Measurements from ENCODE around the gene STKLD1.

The STKLD1 gene

DNA sequence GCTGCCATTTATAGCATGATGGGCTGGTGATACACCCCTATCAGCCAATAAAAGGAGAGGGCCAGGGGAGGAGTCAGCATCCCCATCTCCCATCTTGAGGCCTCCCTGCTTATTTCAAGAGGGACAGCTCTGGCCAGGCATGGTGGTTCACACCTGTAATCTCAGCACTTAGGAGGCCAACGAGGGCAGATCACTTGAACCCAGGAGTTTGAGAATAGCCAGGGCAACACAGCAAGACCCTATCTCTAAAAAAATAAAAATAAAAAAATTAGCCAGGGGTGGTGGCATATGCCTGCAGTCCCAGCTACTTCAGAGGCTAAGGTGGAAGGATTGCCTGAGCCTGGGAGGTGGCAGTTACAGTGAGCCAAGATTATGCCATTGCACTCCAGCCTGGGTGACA, 31.9 kb downstream of the STKLD1 start:
- DNase-seq = no peak
- in situ Hi-C loops (cut with HindIII; ENCODE audit: low pct_ligation_motif_present, low sequenced_read_pairs) = no loop called here
- TF ChIP-seq, protein P1, sequence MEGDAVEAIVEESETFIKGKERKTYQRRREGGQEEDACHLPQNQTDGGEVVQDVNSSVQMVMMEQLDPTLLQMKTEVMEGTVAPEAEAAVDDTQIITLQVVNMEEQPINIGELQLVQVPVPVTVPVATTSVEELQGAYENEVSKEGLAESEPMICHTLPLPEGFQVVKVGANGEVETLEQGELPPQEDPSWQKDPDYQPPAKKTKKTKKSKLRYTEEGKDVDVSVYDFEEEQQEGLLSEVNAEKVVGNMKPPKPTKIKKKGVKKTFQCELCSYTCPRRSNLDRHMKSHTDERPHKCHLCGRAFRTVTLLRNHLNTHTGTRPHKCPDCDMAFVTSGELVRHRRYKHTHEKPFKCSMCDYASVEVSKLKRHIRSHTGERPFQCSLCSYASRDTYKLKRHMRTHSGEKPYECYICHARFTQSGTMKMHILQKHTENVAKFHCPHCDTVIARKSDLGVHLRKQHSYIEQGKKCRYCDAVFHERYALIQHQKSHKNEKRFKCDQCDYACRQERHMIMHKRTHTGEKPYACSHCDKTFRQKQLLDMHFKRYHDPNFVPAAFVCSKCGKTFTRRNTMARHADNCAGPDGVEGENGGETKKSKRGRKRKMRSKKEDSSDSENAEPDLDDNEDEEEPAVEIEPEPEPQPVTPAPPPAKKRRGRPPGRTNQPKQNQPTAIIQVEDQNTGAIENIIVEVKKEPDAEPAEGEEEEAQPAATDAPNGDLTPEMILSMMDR (IDR thresholded peaks at IDR 0.05; ENCODE audit: low read depth, low read length, missing control alignments) = no peak
- Histone ChIP-seq H3K27ac (no peak overlapping the region), H3K4me3 (ENCODE audit: low read depth, low read length) (no peak overlapping the region), H3K27me3 (replicated peaks) (no peaks in the 10 kb centered on the region), H3K36me3 (replicated peaks) (peaks cover 51% of the 10 kb centered on the region)

DNA sequence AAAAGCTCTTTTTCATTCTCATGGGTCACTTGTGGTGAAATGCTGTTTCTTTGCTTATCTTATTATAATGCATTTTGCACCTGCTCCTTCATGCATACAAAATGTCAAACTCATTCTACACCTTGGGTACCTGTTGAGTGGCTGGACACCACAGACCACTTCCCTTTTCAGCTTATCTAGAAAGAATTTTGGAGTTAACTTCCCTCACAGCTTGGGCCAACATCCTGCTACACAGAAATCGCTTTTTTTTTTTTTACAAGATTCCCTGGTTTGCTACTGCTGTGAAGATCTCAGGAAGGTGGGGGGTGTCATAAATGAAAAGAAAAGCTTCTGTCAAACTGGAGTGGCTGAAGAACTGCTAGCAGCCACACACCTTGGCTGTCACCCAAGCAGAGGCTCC, 39.0 kb downstream of the STKLD1 start:
- no peak for DNase-seq
- Histone ChIP-seq H3K4me3 (ENCODE audit: low read depth, low read length) (no peak overlapping the region), H3K27me3 (replicated peaks) (no peaks in the 10 kb centered on the region), H3K36me3 (replicated peaks) (peaks cover 36% of the 10 kb centered on the region), H3K27ac (no peak overlapping the region)
- TF ChIP-seq, protein P1 (IDR thresholded peaks at IDR 0.05; ENCODE audit: low read depth, low read length, missing control alignments) = no peak
- in situ Hi-C loops (cut with HindIII; ENCODE audit: low pct_ligation_motif_present, low sequenced_read_pairs) = no loop called here

DNA sequence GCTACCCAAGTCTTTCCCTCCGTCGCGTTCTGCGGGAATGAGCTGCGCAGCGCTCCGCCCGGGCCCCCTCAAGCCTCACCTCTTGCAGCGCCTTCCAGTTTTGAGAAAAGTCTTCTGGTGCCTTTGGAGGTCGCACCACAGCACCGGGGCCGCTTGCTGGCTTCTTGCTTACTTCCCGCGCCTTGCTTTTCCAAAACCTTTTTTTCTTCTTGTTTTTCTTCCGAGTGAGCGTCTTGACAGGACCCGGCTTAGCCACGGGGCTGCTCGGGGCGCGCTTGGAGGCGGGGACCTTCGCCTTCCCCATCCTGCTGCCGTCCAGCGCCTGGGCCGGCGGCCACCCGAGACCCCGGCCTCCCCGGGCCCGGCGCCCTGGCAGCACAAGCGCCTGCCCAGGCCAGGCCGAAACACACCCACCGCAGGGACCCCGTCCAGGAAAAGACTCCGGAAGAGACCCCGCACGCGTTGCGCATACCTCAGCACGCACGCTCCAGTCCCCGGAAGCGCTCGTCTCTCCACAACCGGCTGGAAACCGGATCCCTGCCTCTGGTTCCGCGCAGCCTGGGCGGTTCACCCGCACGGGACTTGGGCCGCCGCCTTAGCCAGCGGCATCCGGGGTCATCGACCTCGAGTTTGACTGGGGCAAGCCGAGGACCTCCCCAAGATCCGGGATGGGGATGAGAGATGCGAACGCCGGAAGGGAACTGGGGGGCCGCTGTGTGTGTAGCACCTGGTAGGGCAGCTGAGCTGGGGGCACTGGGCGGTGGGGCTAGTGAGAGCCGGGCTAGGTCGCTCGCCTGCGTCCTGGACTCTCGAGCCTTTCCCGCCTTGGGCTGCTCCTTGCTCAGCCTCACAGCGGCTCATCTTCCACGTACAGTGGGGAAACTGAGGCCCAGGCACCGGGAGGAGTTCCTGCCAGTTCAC, 41.6 kb downstream of the STKLD1 start, which contains the start of gene REXO4:
REXO4 (minus strand) TSS at position 470 of the 921 bp plus-strand sequence; CDS start at position 304, 166 bp downstream.
- in situ Hi-C loops (cut with HindIII; ENCODE audit: low pct_ligation_motif_present, low sequenced_read_pairs) = no loop called here
- DNase-seq = peak; percentile 69
- H3K27ac ChIP-seq = peak within 1 kb of the TSS; percentile 66
- TF ChIP-seq, protein P1 (IDR thresholded peaks at IDR 0.05; ENCODE audit: low read depth, low read length, missing control alignments) = no peak
- peaks cover 18% of the 10 kb centered on the region for H3K36me3 ChIP-seq (replicated peaks)
- no peaks in the 10 kb centered on the region for H3K27me3 ChIP-seq (replicated peaks)
- H3K4me3 ChIP-seq (ENCODE audit: low read depth, low read length) = peak within 1 kb of the TSS; percentile 84

DNA sequence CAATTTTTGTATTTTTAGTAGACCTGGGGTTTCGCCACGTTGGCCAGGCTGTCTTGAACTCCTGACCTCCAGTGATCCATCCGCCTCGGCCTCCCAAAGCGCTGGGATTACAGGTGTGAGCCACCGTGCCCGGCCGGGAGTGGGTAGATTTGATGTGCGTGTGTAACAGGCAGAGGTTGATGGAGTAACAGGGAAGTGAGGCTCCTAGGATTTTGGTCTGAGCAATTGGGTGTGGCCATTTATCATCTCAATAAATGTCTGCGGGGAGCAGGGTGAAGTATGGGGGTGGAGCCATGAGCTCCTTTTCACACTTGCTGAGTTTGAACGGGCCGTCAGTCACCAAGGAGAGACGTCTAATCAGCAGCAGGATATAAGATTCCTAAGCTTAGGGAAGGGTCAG, 42.8 kb downstream of the STKLD1 start:
- in situ Hi-C loops (cut with HindIII; ENCODE audit: low pct_ligation_motif_present, low sequenced_read_pairs) = no loop called here
- H3K27me3 ChIP-seq (replicated peaks) = no peaks in the 10 kb centered on the region
- H3K36me3 ChIP-seq (replicated peaks) = peaks cover 13% of the 10 kb centered on the region
- TF ChIP-seq, protein P1 (IDR thresholded peaks at IDR 0.05; ENCODE audit: low read depth, low read length, missing control alignments) = no peak
- no peak overlapping the region for H3K4me3 ChIP-seq (ENCODE audit: low read depth, low read length)
- no peak for DNase-seq
- H3K27ac ChIP-seq = no peak overlapping the region

DNA sequence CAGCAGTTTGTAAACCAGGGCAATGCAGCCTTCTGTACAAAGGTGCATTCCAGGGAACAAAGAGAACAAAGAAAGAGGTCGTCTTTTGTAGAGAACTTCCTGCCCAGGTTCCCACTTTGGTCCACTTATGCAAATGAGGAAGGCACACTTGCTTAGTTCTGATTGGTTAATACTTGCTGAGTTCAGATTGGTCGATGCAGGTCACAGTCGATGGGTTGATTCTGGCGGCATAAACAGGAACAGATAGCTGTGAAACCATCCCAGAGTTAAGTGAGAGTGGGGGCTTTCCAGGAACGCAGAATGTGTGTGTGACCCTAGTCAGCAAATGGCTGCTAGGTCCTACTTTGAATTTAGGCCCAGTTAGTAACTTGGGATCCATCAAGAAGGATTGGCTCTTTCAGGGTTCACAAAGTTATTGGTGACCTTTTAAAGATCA, 44.2 kb downstream of the STKLD1 start:
- H3K27me3 ChIP-seq (replicated peaks) = no peaks in the 10 kb centered on the region
- DNase-seq = no peak
- H3K27ac ChIP-seq = no peak overlapping the region
- no peak overlapping the region for H3K4me3 ChIP-seq (ENCODE audit: low read depth, low read length)
- in situ Hi-C loops (cut with HindIII; ENCODE audit: low pct_ligation_motif_present, low sequenced_read_pairs) = no loop called here
- H3K36me3 ChIP-seq (replicated peaks) = peaks cover 6% of the 10 kb centered on the region
- TF ChIP-seq, protein P1 (IDR thresholded peaks at IDR 0.05; ENCODE audit: low read depth, low read length, missing control alignments) = no peak

Measured in brain microvascular endothelial cell (primary cell).